Erythroblast (primary cell): ENCODE measurements around the gene SLC51A.

ENCODE experiments used
- GATA1 ChIP-seq: IDR thresholded peaks from 2 replicates; pipeline ENCODE4 v1.6.1; 2011; ENCODE audit warnings: low read depth, mild to moderate bottlenecking, control low read depth, low read length, moderate library complexity
- POLR2A ChIP-seq: IDR thresholded peaks from 2 replicates; pipeline ENCODE4 v1.6.1; 2011; ENCODE audit warnings: mild to moderate bottlenecking, low read length

- no peak for TF ChIP-seq POLR2A
- TF ChIP-seq GATA1 = no peak
These were observed 7.2 kb upstream of the SLC51A start for GRCh38 chr3:196208942-196209695.
